ENCODE results near the gene CFAP43. TPM values are rescaled to one million over a fixed set of nuclear protein-coding genes. Genes with fewer than 3 reads are reported as not detected.

CFAP43 gene
- total RNA-seq, 4 donors from 2014 or later = not detected

GRCh38 chr10:104216631-104217030 lies 15.5 kb downstream of the CFAP43 start:
- intact Hi-C loops (cut with DNase I; ENCODE audit: low total_unique reads) (no loop called here), in situ Hi-C loops (cut with MboI; ENCODE audit: low sequenced_read_pairs in 4 of 4) (loop anchor here in 3 of 4 donors (25.0 kb wide), 2 partner anchors 179 to 329 kb away; no protein-coding TSS in a partner anchor)
- no peak for DNase-seq
- no peak overlapping the region for H3K27ac ChIP-seq
- H3K9me3 ChIP-seq = no peaks in the 10 kb centered on the region
- no peaks in the 10 kb centered on the region for H3K4me1 ChIP-seq
- no peaks in the 10 kb centered on the region for H3K36me3 ChIP-seq
- ATAC-seq = no peak
- TF ChIP-seq POLR2A (IDR thresholded peaks at IDR 0.05) = no peak
- no peak for TF ChIP-seq CTCF (IDR thresholded peaks at IDR 0.05 in 4 of 5, conservative IDR thresholded peaks at IDR 0.05 in 1 of 5)
- H3K4me3 ChIP-seq = no peak overlapping the region
- H3K27me3 ChIP-seq = no peaks in the 10 kb centered on the region

- in situ Hi-C loops (cut with MboI; ENCODE audit: low sequenced_read_pairs in 4 of 4) = loop anchor here in 3 of 4 donors (10.0 to 25.0 kb wide), 3 partner anchors 172 to 325 kb away; no protein-coding TSS in a partner anchor
Measured at GRCh38 chr10:104209575-104210198, 22.5 kb downstream of the CFAP43 start.

GRCh38 chr10:104208730-104209129 lies 23.4 kb downstream of the CFAP43 start:
- H3K4me1 ChIP-seq = peaks cover 5 to 14% of the 10 kb centered on the region in 2 donors
- no peaks in the 10 kb centered on the region for H3K9me3 ChIP-seq
- DNase-seq = no peak
- TF ChIP-seq CTCF (IDR thresholded peaks at IDR 0.05 in 4 of 5, conservative IDR thresholded peaks at IDR 0.05 in 1 of 5) (no peak), POLR2A (IDR thresholded peaks at IDR 0.05) (no peak)
- no peak overlapping the region for H3K4me3 ChIP-seq
- intact Hi-C loops (cut with DNase I; ENCODE audit: low total_unique reads) (loop anchor here (1.0 to 2.0 kb wide), 3 partner anchors 68 to 320 kb away; no protein-coding TSS in a partner anchor), in situ Hi-C loops (cut with MboI; ENCODE audit: low sequenced_read_pairs in 4 of 4) (loop anchor here in 3 of 4 donors (10.0 to 25.0 kb wide), 3 partner anchors 171 to 324 kb away; no protein-coding TSS in a partner anchor)
- H3K36me3 ChIP-seq = no peaks in the 10 kb centered on the region
- peak overlapping the region in 1 of 4 donors; percentile 17 for H3K27ac ChIP-seq
- no peaks in the 10 kb centered on the region for H3K27me3 ChIP-seq
- ATAC-seq = no peak

More at GRCh38 chr10:104209575-104210198, 22.5 kb downstream of the CFAP43 start:
- H3K27ac ChIP-seq = no peak overlapping the region
- intact Hi-C loops (cut with DNase I; ENCODE audit: low total_unique reads) = loop anchor here (1.0 to 2.0 kb wide), 2 partner anchors 165 to 321 kb away; no protein-coding TSS in a partner anchor
- H3K9me3 ChIP-seq = no peaks in the 10 kb centered on the region
- ATAC-seq = peak in 1 of 2 donors; percentile 27
- TF ChIP-seq CTCF (IDR thresholded peaks at IDR 0.05 in 4 of 5, conservative IDR thresholded peaks at IDR 0.05 in 1 of 5) (peak in 4 of 5 experiments; percentile 30 to 48 (median 43)), POLR2A (IDR thresholded peaks at IDR 0.05) (no peak)
- no peaks in the 10 kb centered on the region for H3K36me3 ChIP-seq
- H3K27me3 ChIP-seq = no peaks in the 10 kb centered on the region
- H3K4me3 ChIP-seq = no peak overlapping the region
- H3K4me1 ChIP-seq = peaks cover 5 to 14% of the 10 kb centered on the region in 2 donors
- DNase-seq = no peak

- Histone ChIP-seq H3K27ac (no peak overlapping the region), H3K9me3 (no peaks in the 10 kb centered on the region), H3K4me3 (no peak overlapping the region), H3K36me3 (no peaks in the 10 kb centered on the region), H3K4me1 (no peaks in the 10 kb centered on the region), H3K27me3 (no peaks in the 10 kb centered on the region)
- DNase-seq (no peak), ATAC-seq (no peak)
- intact Hi-C loops (cut with DNase I; ENCODE audit: low total_unique reads) = no loop called here
- no peak for TF ChIP-seq POLR2A (IDR thresholded peaks at IDR 0.05)
- no peak for TF ChIP-seq CTCF (IDR thresholded peaks at IDR 0.05 in 4 of 5, conservative IDR thresholded peaks at IDR 0.05 in 1 of 5)
- in situ Hi-C loops (cut with MboI; ENCODE audit: low sequenced_read_pairs in 4 of 4) = loop anchor here in 3 of 4 donors (10.0 to 25.0 kb wide), 3 partner anchors 165 to 317 kb away; no protein-coding TSS in a partner anchor
Measured at GRCh38 chr10:104202231-104202630, 29.9 kb downstream of the CFAP43 start.

All from gastrocnemius medialis (tissue), 4 donors.